DND-41 (cell line): ENCODE results near the gene ZNF791.

Experiments used
- CTCF ChIP-seq: IDR thresholded peaks from 2 replicates; pipeline ENCODE4 v1.5.1; 2012; ENCODE audit warnings: borderline replicate concordance, low read length, moderate library complexity, mild to moderate bottlenecking; ENCODE audit not compliant: poor library complexity, severe bottlenecking; ENCODE audit errors: extremely low read depth
- EZH2 ChIP-seq: IDR thresholded peaks from 3 replicates; pipeline ENCODE4 v1.6.1; 2012; ENCODE audit warnings: borderline replicate concordance, low read depth, mild to moderate bottlenecking, moderate library complexity, low read length, inconsistent platforms; ENCODE audit not compliant: severe bottlenecking

GRCh38 chr19:12648088-12648487, 37.4 kb downstream of the ZNF791 start:
- no peak for TF ChIP-seq CTCF
- no peak for TF ChIP-seq EZH2
